ENCODE data around the gene CDH2. TPM values are rescaled to one million over a fixed set of nuclear protein-coding genes. Genes with fewer than 3 reads are reported as not detected.

CDH2 gene
- total and polyA plus RNA-seq, 2 donors (not counting 1 experiment from before 2014, with no cell fraction given), result 2.0 to 15.3 TPM

GRCh38 chr18:28041366-28041765 lies 135.6 kb downstream of the CDH2 start:
- Histone ChIP-seq H4K20me1 (ENCODE audit: control insufficient read depth, extremely low read depth, insufficient read depth, low read length) (no peaks in the 10 kb centered on the region), H3K79me2 (ENCODE audit: control insufficient read depth, insufficient read depth, low read length) (no peaks in the 10 kb centered on the region), H3K27me3 (ENCODE audit: control insufficient read depth, insufficient read depth, low read length) (no peaks in the 10 kb centered on the region), H3K27ac (ENCODE audit: insufficient read depth, low read length) (no peak overlapping the region), H3K4me3 (replicated peaks in 1 of 4; ENCODE audit: control extremely low read depth in 1 of 4, insufficient read depth in 1 of 4, low read depth in 3 of 4, low read length in 4 of 4) (no peak overlapping the region), H3K4me1 (ENCODE audit: control insufficient read depth, extremely low read depth, insufficient read depth, low read length) (no peaks in the 10 kb centered on the region), H3K9ac (ENCODE audit: insufficient read depth, low read length) (no peak overlapping the region), H2AFZ (ENCODE audit: low read length) (no peak overlapping the region), H3K36me3 (ENCODE audit: control insufficient read depth, insufficient read depth, low read length) (no peaks in the 10 kb centered on the region), H3K9me3 (ENCODE audit: control insufficient read depth, insufficient read depth, low read depth, low read length) (no peaks in the 10 kb centered on the region), H3K4me2 (ENCODE audit: extremely low read depth, insufficient read depth, low read length) (no peak overlapping the region)
- TF ChIP-seq EZH2 (IDR thresholded peaks at IDR 0.05; ENCODE audit: low read length, missing control alignments) (no peak), CTCF (conservative IDR thresholded peaks at IDR 0.05 in 1 of 2, IDR thresholded peaks at IDR 0.05 in 1 of 2; ENCODE audit: low read depth in 1 of 2, low read length in 2 of 2) (no peak)
- DNase-seq (ENCODE audit: low read depth in 2 of 2), result peak; percentile 11 to 86

GRCh38 chr18:28040716-28041115 lies 136.2 kb downstream of the CDH2 start:
- Histone ChIP-seq H3K79me2 (ENCODE audit: control insufficient read depth, insufficient read depth, low read length) (no peaks in the 10 kb centered on the region), H3K27me3 (ENCODE audit: control insufficient read depth, insufficient read depth, low read length) (no peaks in the 10 kb centered on the region), H2AFZ (ENCODE audit: low read length) (no peak overlapping the region), H3K9me3 (ENCODE audit: control insufficient read depth, insufficient read depth, low read depth, low read length) (no peaks in the 10 kb centered on the region), H3K4me2 (ENCODE audit: extremely low read depth, insufficient read depth, low read length) (no peak overlapping the region), H3K4me1 (ENCODE audit: control insufficient read depth, extremely low read depth, insufficient read depth, low read length) (no peaks in the 10 kb centered on the region), H3K4me3 (replicated peaks in 1 of 4; ENCODE audit: control extremely low read depth in 1 of 4, insufficient read depth in 1 of 4, low read depth in 3 of 4, low read length in 4 of 4) (no peak overlapping the region), H3K9ac (ENCODE audit: insufficient read depth, low read length) (no peak overlapping the region), H4K20me1 (ENCODE audit: control insufficient read depth, extremely low read depth, insufficient read depth, low read length) (no peaks in the 10 kb centered on the region), H3K36me3 (ENCODE audit: control insufficient read depth, insufficient read depth, low read length) (no peaks in the 10 kb centered on the region), H3K27ac (ENCODE audit: insufficient read depth, low read length) (no peak overlapping the region)
- peak in 1 of 2 donors; percentile 43 for DNase-seq (ENCODE audit: low read depth in 2 of 2)
- TF ChIP-seq EZH2 (IDR thresholded peaks at IDR 0.05; ENCODE audit: low read length, missing control alignments) (no peak), CTCF (conservative IDR thresholded peaks at IDR 0.05 in 1 of 2, IDR thresholded peaks at IDR 0.05 in 1 of 2; ENCODE audit: low read depth in 1 of 2, low read length in 2 of 2) (no peak)

- Histone ChIP-seq H3K27ac (ENCODE audit: insufficient read depth, low read length) (no peak overlapping the region), H2AFZ (ENCODE audit: low read length) (no peak overlapping the region), H3K27me3 (ENCODE audit: control insufficient read depth, insufficient read depth, low read length) (no peaks in the 10 kb centered on the region), H4K20me1 (ENCODE audit: control insufficient read depth, extremely low read depth, insufficient read depth, low read length) (no peaks in the 10 kb centered on the region), H3K9me3 (ENCODE audit: control insufficient read depth, insufficient read depth, low read depth, low read length) (no peaks in the 10 kb centered on the region), H3K36me3 (ENCODE audit: control insufficient read depth, insufficient read depth, low read length) (no peaks in the 10 kb centered on the region), H3K4me2 (ENCODE audit: extremely low read depth, insufficient read depth, low read length) (no peak overlapping the region), H3K9ac (ENCODE audit: insufficient read depth, low read length) (no peak overlapping the region), H3K4me3 (replicated peaks in 1 of 4; ENCODE audit: control extremely low read depth in 1 of 4, insufficient read depth in 1 of 4, low read depth in 3 of 4, low read length in 4 of 4) (no peak overlapping the region), H3K79me2 (ENCODE audit: control insufficient read depth, insufficient read depth, low read length) (no peaks in the 10 kb centered on the region), H3K4me1 (ENCODE audit: control insufficient read depth, extremely low read depth, insufficient read depth, low read length) (no peaks in the 10 kb centered on the region)
- no peak for TF ChIP-seq CTCF (conservative IDR thresholded peaks at IDR 0.05 in 1 of 2, IDR thresholded peaks at IDR 0.05 in 1 of 2; ENCODE audit: low read depth in 1 of 2, low read length in 2 of 2)
- TF ChIP-seq EZH2 (IDR thresholded peaks at IDR 0.05; ENCODE audit: low read length, missing control alignments), result no peak
- DNase-seq (ENCODE audit: low read depth in 2 of 2), result no peak
Measured at GRCh38 chr18:28040211-28040610, 136.7 kb downstream of the CDH2 start.
